ENCODE data around the gene KCND2.
"Not testable (repeated sequence)": the region's sequence is repeated elsewhere in the genome, so short reads cannot be mapped to it uniquely, and the experiment has no call there.

The KCND2 gene

DNA sequence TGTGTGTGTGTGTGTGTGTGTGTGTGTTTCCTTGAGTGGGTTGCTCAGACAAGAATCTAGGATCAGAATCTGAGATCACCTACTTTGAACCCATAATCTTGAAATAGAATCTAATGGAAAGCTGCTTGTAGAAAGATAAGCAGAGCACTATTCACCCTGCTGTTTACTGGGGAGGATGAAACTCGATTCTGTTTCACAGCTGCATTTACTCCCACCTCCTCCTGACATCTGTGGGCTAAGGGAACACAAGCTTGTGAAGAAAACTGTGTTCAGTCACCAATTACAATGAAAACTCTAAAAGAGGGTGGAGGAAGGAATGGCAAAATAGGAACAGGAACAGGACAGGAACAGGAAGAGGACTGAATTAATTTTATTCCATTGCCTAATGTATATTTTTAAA lies 315.4 kb downstream of the KCND2 start:
- no peak for DNase-seq

DNA sequence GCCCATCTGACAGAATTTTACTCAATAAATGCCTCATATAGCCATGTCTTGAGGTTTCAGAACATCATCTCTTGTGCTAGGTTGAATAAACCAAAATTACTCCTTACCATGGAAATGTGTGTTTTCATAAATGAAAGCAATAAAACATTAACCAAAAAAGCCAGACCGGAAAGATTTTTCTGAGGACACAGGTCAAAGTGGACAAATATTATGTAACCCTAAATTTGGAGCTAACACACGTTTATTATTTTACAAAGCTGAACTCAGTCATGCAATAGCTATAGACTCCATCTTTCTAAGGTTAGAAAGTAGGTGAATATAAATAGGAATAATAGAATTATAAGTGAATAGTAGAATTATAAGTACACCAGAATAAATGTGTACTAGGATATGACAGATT lies 315.9 kb downstream of the KCND2 start:
- no peak for DNase-seq

DNA sequence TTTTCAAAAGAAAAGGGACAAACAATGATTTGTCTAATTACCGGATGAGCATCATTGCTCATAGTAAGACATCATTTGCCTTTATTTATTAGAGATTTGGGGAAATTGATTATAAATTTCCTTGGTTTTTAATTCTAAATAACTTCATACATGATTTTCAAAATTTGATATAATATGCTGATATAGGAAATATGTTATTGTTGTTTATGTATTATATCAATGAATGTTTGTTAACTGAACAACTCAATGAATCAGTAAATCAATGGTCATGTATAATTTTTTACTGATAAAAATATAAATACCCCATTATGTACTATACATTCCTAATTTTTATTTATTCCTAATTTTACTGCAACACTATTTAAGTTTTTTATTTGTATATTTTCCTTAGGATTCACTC lies 327.6 kb downstream of the KCND2 start:
- DNase-seq = no peak

DNA sequence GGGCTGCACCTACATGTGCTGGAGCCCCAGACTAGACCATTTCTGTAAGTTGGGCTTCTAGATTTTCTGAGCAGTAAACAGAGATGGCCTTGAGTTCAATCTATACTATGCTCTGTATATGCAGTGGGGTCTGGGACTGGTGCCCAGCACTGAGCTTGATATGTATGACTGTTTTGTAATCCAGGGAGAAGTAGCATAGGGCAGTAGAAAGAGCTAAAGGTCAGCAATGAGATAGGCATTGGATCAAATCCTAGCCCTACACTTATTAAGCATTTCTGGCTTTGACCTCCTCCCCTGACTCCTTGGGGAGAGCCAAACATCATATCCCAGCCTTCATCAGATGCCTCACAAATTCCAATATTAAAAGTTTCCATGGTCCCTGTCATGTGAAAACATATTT lies 330.4 kb downstream of the KCND2 start:
- DNase-seq = no peak

DNA sequence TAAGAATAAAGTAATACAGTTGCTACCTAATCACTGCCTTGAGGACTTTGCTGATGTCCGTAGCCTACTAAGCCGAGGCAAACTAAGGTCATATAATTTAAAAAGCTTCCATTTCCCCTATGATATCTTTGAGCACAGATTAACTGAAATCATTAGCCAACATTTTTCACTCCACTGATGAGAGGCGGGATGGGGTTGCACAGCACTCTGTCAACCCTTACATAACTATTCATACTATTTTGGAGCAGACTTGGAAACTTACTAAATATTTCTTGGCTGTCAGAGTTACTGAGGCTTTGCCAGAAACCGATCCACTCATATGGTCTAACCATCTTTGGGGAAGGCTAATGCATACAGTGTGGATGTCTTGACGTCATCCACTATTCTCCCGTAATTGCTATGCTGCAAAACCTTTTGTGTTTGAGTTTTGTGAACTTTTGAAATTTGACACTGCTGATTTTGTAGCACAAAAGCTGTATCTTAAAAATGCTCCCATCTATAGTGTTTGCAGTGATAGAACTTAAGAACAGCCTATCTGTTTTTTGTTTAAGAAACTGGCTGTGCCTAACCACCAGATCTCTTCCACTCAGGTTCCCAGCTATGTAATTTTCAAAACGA lies 336.3 kb downstream of the KCND2 start:
- DNase-seq = peak; percentile 32

DNA sequence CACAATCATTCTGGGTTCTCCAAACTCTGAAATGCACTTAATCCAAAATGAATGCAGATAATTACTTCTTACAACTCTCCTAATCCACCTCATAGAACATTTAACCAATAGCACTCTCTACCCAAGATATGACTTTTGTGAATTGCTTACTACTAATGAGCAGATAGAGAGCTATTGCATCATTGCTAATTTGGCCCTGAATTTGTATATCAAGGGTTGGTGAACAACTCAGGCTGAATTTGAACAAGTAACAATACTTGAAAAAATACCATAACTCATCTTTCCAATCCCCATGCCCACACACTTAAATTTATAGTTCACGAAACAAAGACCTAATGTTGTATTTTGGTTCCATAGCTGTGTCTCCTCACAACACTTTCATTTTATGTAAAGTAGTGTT lies 339.0 kb downstream of the KCND2 start:
- DNase-seq = no peak

DNA sequence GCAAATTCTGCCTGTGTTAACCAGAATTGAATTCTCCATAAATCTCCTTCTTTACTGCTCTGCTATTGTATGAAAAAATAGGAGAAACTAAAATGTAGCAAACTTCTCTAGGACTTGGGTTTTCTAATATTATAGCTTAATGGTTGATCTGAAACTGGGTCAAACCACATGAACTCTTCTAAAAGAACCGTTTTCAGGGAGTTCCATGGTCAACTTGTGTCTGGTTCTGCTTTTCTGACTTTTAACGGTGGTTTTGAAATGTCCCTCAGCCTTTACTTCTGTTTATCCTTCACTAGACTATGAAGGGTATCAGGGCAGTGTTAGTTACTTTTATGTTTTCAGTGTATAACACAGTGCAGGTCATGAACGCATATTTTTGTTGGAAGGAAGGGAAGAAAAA lies 342.7 kb downstream of the KCND2 start:
- no peak for DNase-seq

DNA sequence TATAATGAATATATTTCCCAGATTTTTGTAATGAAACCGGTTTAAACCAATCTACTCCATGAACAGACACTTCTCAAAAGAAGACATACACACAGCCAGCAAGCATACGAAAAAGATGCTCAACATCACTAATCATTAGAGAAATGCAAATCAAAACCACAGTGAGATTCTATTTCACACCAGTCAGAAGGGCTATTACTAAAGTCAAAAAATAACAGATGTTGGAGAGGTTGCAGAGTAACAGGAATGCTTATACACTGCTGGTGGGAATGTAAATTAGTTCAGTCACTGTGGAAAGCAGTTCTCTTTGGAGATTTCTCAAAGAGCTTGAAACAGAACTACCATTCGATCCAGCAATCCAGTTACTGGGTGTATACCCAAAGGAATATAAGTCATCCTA lies 344.3 kb downstream of the KCND2 start:
- DNase-seq = no peak

DNA sequence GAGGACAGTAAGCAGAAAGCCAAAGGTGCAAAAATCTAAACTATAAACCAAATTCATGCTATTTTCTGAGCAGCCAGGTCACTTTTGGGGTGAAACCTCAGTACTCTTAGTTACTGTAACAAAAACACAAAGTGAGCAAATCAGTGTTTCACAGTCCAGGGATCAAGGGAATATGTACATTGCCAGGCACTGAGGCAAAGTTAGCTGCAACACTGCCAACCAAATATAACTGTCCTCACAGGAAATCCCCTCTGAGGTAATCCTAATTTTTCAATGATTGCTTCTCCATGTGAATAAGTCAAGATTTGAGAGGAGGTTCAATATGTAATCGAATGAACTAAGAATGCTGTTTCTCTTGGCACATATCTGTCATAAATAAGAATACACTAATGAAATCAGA lies 355.3 kb downstream of the KCND2 start:
- no peak for DNase-seq

DNA sequence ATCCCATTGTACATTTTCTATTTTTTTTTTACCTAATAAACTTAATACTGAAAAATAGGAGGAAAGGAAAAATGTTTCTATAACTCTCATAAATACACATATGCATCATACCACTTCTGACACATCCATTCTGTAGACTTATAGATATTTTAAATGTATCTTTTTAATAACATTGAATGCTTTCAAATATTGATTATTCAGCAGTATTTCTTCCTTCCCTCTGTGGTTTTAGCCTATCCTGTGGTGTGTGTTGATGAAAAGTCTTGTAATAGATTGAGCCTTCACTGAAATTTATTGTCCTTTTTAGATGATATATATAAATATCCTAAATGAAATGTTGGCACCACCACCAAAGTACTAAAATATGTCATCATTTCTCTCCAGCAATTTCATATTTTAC lies 366.9 kb downstream of the KCND2 start:
- no peak for DNase-seq

DNA sequence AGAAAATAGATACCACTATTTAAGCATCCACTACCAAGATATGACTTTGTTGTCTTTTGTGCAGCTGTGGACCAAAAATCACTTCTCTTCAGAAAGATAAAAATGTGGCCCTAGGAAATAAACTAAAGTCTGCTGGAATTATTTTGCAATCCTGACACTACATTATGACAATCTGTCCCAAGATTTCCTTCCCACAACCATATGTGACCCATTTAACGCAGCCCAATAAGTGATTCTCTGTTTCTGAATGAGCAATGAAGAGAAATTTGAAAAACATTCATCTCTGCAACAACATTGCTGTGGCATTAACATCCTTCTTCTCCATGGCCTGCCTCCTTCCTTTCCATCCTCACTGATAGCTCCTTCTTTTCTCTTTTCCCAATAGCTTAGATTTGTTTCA lies 373.0 kb downstream of the KCND2 start:
- DNase-seq = no peak

DNA sequence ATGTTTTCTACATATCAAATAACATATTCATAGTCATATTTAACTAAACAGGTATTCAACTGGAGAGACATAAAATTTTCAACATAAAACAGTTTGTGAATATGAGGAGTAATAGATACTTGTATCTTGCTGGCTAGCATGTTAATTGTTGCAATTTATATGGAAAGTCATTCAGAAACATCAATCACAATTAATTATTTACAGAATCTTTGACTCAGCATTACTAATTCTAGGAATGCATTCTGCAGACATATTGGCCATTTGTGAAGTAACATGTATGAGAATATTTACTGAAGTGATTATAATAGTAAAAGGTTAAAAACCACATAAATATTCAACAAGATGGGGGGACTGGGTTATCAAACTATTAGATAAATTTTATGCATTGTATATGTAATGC lies 381.3 kb downstream of the KCND2 start:
- no peak for DNase-seq

DNA sequence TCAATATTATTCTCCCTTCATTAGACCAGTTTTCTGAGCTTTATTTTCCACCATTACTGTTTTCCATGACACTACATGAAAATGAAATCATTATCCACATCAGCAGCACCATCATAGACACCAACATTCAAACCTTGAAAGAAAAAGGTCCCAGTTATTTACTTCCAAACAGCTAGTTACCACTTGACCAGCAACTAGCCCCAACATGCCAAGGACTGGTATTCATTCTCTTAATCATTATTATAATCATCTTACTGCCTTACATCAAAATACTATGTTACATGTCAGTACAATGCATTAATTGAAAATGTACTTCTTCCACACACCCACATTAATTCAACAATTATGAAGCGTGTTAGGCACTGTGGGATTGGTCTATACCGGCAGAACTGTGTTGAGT lies 385.5 kb downstream of the KCND2 start:
- no peak for DNase-seq

DNA sequence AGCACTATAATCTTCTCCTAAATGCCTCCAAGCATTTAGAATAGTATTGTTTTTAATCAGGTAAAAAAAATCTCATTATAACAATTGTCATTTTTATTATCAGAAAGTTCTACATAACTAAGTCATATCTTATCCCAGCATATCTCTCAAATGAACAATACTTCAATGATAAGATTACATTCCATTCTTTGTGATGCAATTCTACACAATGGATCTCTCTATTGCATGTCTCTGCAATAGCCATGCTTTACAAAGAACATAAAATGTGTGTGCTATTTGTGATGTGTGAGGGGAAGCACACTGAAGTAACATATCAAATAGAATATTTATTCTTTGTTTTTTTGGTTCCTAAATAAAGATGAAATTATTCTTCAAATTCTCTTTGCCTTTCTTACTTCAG lies 389.3 kb downstream of the KCND2 start:
- DNase-seq = no peak

DNA sequence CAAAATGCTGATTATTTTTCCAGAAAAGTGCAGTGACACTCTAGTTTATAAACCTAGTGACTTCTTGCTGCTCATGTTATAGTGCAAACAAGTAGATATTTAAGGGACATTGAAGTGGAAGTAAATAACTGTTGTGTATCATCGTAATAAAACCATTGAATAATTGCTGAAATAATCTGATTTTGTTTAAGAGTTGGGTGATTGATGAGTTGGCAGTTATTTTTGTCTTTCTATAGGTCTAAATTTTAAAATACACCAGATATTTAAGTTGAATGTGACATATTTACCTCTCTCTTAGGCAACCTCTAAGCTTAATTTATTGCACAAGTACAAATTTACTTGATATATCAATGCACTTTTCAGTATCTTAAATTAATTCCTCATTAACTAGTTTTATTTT lies 392.1 kb downstream of the KCND2 start:
- DNase-seq = no peak

DNA sequence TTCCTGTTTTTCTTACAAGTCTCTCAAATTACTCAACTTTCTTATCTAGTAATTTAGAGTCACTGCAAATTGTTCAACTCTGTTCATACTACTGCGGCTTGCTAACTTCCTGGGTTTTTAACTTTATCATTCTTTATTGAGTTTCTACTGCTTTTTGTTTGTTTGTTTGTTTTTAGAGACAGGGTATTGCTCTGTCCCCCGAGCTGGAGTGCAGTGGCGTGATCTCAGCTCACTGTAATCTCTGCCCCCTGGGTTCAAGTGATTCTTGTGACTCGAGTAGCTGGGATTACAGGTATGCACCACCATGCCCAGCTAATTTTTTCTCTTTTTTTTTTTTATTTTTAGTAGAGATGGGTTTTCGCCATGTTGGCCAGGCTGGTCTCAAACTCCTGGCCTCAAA lies 402.1 kb downstream of the KCND2 start:
- no peak for DNase-seq

DNA sequence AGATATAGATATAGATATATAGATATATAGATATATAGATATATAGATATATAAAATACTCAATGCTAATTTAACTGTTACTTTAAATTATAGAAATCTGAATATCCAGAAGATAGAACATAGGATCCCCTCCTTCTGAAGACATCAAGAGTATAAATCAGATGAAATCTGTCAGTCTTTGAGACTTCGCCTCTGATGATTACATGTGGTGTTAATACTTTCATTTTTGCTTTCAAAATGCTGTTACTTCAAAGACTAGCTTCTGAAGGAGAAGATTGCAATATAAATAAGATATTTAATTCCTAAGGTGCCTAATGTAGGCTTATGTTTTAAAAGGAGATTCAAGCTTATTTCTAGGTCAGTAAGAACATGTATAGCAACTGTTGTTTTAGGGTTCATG lies 404.6 kb downstream of the KCND2 start:
- no peak for DNase-seq

DNA sequence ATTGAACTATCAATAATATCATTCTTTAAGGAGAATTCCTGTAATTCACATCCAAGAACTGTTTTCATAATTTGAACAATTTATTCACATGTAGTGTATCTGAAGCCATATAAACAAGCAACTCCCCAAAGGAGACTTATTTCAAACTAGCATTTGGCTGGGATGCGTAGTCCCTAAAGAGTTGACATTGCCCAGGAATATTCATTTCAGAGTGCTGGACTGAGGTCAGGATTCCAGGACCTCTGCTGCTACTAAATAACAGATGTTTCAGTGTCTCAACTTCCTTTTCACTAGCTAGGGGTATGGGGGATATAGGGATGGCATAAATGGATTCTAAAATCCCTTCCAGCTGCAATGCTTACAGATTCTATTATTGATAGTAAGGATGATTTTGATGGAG lies 408.0 kb downstream of the KCND2 start:
- no peak for DNase-seq

DNA sequence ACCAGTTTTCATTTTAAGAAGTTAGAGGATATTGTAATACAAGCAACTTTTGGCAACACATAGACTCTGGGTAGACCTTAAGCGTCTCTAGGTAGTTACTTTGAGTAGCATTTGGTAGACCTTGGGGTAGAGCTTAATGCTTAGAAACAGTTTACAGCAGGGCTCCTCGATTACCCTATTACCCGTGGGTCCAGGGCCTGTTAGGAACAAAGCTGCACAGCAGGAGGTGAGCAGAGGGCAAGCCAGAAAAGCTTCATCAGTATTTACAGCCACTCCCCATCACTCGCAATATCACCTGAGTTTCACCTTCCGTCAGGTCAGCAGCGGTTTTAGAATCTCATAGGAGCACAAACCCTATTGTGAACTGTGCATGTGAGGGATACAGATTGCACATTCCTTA lies 411.5 kb downstream of the KCND2 start:
- DNase-seq = no peak

DNA sequence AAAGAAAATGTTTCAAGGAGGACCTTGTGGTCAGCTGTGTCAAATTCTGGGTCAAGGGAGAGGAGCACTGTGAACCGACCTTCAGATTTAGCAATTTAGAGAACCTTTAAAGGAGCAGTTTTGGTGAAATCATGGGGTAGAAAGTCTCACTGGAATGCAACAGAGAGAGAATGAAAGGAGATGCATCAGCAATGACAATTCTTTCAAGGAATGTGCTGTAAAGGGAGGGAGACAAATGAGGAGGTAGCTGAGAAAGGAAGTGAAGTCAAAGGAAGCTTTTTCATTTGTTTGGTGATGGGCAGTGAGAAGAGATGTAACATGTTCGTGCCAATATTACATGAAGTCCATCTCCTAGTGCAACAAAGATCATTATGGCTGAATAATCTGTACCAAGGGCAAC lies 418.9 kb downstream of the KCND2 start:
- DNase-seq = no peak

DNA sequence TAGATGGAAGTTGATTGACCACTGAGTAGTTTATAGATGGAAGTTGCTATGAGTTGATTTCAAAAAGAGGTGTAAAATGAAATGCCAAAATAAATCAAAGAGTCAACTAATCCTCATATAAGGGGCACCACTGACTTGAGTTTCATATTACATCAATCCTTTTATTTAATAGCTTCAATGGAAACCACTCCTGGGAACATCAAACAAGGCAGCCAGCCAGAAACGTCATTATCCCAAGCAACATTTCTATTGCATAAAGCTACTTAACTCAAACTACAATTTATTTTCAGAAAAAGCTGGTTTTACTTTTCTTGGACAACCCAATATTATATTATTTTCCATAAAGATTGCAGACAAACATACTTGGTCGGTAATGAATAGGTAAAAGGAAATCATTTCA lies 422.9 kb downstream of the KCND2 start:
- DNase-seq = no peak

DNA sequence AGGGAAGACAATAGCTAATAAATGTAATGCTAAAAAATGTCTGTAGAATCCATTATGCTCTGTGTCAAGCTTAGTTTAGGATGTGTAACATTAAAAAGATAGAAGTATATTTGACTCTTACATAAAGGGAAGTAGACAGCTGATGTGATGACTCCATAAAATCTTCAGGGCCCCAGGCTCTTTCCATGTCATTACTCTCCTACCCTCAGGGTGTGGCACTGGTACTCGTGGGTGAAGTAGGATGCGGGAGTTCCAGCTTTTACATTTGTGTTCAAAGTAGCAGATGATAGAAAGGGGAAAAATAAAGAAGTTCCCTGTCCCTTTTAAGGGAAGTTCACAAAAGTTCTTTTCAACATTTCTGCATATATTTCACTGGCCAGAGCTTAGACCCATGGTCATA lies 427.8 kb downstream of the KCND2 start:
- no peak for DNase-seq

DNA sequence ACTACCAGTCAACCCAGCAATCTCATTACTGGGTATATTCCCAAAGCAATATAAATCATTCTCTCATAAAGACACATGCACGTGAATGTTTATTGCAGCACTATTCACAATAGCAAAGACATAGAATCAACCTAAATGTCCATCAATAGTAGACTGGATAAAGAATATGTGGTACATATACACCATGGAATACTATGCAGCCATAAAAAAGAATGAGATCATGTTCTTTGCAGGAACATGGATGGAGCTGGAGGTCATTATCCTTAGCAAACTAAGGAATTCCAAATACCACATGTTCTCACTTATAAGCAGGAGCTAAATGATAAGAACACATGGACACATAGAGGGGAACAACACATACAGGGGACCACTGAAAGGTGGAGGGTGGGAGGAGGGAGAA lies 429.4 kb downstream of the KCND2 start:
- not testable (repeated sequence) for DNase-seq

DNA sequence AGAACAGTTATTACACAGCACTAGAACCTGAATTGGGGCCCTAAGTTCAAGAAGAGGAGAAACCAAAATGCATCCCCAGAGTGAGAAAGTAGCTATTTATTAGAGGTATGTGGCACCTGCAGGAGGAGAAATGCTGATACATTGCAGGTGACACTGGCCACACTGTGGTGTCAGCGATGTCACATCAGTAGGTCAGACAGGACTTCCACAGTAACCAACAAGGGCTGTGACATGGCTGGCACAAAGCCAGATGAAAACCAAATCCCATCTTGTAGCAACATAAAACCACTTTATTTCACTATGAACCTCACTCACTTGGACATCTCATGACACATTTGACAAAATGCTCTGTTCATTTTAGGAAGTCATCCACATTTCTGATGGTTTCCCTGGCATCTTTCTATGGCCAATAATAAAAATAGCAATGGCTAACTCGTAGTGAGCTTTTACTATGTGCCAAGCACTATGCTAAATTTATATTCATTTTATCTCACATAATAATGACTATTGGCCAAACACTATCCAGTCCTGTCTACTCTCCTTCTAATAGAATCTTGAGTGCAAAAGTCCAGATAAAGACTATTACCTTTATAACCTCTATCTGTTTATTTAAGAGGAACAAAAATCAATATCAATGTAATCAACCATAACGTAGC lies 430.7 kb downstream of the KCND2 start:
- no peak for DNase-seq

DNA sequence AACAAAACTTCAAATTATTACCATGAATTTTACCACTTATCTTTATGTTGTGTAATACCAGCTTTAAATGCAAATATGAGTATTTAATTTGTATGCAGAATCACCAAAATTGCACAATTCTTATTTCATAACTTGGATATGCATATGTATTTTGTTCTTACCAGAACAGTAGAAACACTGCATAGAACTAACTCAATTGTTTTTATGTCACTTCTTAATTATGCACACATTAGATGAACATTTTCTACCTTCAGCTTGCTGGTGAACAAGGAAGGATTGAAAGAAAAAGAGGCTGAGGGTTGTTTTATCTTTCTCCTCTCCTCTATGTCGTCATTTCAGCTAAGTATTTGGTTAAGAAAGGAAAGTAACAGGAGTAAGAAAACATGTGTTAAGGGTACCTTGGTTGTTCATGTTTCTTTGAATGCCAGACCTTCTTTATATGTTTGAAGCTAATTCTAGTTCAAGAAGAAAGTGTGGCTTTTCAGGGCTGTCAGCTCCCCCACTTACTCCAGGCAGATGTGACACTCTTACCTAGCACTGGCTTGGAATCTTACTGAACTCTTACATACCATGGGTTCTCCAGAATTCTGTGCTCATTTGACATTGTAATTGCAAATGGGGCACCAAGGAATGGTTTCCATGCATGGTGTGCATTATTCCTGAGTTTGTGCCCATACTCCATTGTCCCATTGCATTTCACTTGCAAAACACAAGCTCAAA lies 436.4 kb downstream of the KCND2 start:
- no peak for DNase-seq

All from eye (tissue), 1 donor.